NCI-H526 treated with DMSO at 0.1 percent for 48 hours (cell line): Measurements from ENCODE around the gene NACC2.
A peak's percentile ranks its signal among the peaks of the same experiment; 100 is the strongest.
"Not testable (repeated sequence)": the region's sequence is repeated elsewhere in the genome, so short reads cannot be mapped to it uniquely, and the experiment has no call there.

Source experiments
- DNase-seq: peaks from one replicate; lab custom pipeline; 2025; lab: John Stamatoyannopoulos, UW

NACC2 gene

DNA sequence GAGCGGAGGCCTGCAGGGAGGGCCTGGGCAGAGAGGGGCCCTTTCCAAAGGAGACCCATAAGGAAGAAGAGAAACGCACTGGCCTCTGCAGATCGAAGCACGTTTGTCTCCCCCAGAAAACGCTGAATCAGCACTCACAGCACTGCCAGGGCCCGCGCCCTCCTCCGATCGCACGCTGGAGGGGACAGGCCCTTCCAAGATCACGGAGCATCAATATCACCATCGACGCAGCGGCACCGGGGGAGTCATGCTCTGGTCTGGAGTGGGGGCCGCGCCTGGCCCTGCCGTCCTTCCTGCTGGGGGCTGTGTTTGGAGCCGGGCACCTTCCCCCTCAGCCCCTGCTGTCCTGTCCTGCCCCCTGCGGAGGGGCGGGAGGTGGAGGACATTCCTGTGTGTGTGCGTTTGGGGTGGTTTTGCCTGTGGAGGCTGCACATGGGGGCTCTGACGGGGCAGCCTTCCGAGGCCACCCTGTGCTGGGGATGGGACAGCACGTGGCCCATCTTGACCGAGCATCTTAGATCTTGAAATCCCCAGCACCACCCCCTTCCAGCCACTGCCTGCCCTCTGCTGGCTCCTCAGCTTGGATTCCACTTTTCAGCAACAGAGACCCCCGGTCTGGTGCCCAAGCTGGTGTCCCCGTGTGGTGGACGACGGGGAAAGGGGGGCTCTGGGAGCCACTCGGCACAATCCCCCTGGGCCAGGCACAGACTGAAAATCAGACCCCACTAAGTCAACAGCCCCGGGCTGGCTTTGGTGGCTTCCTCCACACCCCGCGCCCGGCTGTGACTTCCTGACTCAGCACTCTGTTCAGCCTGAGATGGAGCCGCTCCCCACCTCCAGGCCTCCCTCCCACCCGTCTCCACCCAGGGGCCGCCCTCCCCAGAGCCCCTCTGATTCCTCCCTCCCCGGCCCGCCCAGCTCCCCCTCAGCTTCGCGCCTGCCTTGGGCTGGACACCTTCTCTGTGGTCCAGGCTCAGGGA is 15.3 kb upstream of the NACC2 start:
- no peak for DNase-seq

DNA sequence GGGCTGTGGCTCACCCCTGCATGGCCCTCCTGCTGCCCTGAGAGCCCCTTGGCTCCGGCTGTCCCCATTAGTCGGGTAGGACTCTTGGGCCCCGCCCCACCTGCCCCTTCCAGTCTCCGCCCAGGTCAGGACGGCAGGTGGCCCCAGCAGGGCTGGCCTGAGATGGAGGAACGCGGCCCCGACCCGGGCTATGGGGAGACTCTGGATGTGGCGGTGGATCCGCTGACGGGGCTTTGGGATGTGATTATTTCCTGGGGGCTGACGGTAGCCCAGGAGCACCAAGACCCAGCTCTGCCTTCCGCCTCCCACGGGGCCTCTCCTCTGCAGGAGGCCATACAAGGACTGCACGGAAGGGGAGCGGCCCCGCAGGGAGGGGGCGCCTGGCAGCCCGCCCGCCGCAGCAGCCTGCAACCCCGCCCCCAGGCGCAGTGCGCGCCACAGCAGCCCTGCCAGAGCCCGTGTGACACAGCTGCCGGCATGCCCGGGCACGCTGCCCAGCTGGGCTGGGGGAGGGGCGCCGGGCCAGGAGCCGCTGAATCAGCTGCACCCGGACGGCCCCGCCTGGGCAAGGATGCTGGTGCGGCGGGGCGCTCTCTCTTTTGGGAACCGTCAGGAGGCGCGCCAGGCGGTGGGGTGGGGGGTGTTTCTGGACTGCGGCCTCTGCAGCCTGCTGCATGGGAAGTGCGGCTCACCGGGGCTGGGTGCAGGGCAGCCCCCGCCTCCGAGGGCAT is 14.4 kb upstream of the NACC2 start:
- DNase-seq, result peak; percentile 77

DNA sequence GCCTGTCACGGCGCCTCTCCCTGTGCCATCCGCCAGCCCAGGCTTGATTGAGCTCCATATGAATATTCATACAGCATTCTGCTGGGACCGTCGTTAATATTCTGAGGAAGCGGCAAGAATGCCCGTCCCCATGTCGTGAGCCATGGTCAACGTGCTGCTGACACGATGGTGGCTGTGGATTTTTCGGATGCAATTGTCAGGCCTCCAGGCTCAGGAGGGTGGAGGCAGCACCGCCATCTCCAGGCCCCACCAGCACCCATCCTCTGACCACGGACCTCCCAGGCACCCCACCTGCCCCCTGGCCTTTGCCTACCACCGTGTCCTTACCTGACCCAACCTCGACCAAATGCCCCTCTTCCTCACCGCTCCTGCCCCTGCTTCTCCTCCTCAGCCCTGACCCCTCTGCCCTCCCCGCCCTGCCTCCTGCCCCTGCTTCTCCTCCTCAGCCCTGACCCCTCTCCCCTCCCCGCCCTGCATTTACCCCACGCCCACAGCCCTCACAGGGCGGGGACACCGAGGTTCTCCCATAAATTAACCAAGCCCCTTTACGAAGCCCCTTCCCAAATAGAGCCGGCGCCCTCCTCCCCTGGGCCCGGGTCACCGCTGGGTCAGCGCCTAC is 13.7 kb upstream of the NACC2 start:
- no peak for DNase-seq

GRCh38 chr9:136107953-136108647 is 13.0 kb upstream of the NACC2 start:
- peak; percentile 58 for DNase-seq

DNA sequence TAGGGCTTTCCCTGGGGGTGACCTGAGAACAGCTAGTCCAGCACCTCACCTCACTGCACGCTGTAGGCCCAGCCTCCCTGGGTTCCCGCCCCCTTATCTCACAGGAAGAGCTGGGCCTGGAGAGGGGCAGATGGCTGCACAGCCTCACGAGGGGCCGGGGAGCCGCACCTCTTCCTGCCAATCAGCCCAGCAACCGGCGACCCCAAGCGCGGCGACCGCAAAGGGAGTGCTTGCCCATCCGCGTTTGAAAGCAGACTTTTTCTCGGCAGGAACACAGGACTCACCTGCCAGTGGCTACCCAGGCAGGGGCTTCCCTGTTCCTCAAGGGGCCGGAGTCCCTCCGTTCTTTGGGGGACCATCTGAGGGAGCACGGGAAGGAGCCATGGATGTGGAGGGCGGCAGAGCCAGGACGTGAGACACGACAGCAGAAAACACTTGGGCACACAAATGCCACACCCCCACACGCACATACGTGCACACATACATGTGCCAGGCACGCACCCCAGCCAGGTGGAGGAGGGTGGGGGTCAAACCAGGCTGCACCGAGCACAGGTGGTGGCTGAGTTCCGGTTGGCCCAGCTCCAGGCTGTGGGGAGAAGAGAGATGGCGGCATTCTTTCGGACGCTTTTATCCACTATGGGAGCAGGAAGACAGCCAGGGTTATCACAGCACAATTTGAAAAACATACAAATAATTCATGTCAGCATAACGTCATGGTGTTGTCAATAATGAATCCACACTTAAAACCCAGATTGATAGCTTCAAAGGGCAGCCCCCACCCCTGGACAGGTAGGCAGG is 12.3 kb upstream of the NACC2 start:
- DNase-seq, result no peak

- DNase-seq, result no peak
Measured at GRCh38 chr9:136105398-136106135, 10.5 kb upstream of the NACC2 start.

DNA sequence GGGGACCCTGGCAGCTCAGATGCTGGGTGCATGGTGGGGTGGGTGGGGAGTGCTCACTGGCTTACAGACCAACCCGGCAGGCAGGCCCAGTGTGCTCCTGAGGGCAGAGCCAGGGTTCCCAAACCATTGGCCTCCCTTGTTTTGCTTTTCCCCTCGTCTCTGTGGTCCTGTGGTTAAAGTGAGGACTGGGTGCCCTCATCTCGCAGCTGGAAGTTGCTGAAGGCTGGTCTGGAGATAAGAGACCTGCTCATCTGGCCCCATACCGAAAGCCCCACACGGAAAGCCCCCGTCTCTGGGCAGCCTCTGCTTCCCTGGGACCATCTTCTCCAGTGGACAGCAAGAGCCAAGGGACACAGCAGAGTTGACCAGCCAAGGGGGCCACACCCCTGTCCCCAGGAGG is 9.8 kb upstream of the NACC2 start:
- DNase-seq, result no peak

DNA sequence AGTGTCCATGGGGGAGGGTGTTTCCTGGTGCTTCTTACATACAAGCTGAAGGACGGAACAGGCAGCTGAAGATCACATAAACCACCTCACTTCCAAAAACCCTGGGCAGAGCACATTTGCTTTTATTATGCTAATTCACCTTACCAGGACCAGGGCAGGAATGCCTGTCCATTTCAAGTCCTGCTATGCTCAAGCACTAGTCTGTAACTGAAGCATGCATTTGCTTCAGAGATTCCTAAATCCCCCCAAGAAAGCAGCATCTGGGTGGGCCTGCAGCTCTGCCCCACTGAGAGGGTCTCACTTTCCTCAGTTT is 9.4 kb upstream of the NACC2 start:
- no peak for DNase-seq

- DNase-seq, result peak; percentile 37
Measured at GRCh38 chr9:136103651-136104487, 8.8 kb upstream of the NACC2 start.

GRCh38 chr9:136101615-136102074 is 6.6 kb upstream of the NACC2 start:
- not testable (repeated sequence) for DNase-seq

- DNase-seq, result peak; percentile 26
Measured at GRCh38 chr9:136100700-136101614, 5.9 kb upstream of the NACC2 start.

GRCh38 chr9:136099542-136099941 is 4.5 kb upstream of the NACC2 start:
- no peak for DNase-seq

DNA sequence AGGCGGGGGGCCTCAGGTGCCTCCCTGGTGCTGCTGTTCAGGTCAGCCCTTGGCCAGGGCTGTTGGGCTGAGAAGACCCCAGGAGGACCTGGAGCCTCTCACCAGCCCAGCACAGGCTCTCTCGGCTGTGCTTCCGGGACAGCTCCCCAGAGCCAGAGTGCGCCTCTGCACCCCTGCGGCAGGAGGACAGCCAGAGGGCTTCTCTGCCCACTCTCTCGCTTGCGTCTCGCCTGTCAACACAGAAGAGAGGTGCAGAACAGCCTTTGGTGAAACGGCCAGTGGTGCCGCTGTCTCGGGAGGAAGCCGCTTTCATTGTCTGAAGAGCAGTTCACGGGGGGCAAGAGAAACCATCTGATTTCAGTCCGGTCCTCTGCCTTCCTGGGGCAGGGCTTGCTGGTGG is 3.8 kb upstream of the NACC2 start:
- DNase-seq, result no peak

- no peak for DNase-seq
Measured at GRCh38 chr9:136098210-136098609, 3.1 kb upstream of the NACC2 start.

GRCh38 chr9:136096505-136097001 is 1.5 kb upstream of the NACC2 start:
- no peak for DNase-seq

DNA sequence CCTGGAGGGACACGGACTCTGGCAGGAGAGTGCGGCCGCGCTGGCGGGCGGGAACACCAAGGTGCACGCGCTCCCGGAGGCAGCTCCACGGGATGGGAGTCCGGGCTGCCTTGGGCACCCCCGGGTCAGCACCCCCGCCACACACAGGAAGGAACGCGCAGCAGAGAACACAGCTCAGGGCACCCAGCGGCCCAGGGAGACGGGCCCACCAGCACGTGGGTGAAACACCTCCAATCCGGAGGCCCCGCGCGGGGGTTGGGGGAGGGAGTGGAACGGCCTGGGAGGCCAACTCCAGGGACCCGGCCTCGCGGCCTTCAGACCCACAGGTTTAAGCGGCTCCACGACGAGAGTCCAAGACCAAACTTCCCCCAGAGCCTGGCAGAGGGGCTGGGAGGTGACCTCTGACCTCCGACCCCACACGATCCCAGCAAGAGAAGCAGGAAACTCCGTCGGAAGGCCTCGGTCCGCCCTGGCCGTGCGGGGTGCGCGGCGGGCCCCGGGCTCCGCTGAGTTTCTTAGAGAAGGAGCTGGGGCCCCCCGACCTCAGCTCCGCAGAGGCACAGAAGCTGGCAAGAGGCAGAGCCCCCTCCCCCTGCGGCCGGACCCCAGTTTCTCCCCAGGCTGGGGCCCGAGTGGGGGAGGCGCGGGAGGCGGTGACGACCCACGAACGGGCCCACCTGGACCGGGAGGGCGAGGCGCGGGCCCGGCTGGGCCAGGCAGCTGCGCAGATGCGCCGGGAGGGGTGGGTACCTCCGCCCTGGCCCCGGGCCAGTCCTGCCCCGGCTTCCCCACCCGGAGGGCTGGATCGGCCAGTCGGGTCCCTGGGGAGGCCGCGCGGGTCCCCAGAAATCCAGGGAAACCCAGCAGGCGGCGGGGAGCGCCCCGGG is 851 bp downstream of the NACC2 start:
- DNase-seq, result no peak

GRCh38 chr9:136093346-136093986 is 1.6 kb downstream of the NACC2 start:
- DNase-seq, result no peak
